ENCODE data around the gene PDXK. TPM values are rescaled to one million over a fixed set of nuclear protein-coding genes. Genes with fewer than 3 reads are reported as not detected.
"Not testable (repeated sequence)": the region's sequence is repeated elsewhere in the genome, so short reads cannot be mapped to it uniquely, and the experiment has no call there.

PDXK gene
- total and polyA plus RNA-seq, 10 of the 15 experiments (the other 5 are each of a cell fraction or from before 2014, with no cell fraction given): 3.7 to 141 (median 60.0) TPM

DNA sequence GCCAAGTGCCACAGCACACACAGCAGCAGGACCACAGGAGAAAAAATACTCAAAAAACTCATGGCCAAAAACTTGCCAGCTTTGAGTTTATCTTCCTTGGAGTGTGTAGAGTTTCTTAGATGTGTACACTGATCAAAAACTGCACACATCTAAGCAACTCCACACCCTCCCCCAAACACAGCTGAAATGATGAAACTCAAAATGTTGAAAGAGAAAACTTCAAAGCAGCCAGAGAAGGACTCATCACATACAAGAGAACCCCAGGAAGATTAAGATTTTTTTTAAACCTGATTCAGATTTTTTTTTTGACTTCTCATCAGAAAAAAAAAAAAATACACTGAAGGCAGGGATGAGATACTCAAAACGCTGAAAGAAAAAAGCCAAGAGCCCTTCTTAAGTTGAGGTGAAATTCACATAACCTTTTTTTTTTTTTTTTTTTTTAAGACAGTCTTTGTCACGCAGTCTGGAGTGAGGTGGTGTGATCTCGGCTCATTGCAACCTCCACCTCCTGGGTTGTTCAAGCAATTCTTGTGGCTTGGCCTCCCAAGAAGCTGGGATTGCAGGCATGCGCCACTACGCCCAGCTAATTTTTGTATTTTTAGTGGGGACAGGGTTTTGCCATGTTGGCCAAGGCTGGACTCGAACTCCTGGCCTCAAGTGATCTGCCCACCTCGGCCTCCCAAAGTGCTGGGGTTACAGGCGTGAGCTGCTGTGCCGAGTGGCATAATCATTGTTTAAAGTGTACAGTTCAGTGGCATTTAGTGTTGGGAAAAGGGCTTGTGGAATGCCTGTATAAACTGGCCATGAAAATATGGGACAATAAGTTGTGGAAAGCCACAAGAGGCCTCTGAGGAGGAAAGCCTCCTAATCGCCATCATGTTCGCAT is 20.9 kb upstream of the PDXK start (continued):
- TF ChIP-seq, protein P1, sequence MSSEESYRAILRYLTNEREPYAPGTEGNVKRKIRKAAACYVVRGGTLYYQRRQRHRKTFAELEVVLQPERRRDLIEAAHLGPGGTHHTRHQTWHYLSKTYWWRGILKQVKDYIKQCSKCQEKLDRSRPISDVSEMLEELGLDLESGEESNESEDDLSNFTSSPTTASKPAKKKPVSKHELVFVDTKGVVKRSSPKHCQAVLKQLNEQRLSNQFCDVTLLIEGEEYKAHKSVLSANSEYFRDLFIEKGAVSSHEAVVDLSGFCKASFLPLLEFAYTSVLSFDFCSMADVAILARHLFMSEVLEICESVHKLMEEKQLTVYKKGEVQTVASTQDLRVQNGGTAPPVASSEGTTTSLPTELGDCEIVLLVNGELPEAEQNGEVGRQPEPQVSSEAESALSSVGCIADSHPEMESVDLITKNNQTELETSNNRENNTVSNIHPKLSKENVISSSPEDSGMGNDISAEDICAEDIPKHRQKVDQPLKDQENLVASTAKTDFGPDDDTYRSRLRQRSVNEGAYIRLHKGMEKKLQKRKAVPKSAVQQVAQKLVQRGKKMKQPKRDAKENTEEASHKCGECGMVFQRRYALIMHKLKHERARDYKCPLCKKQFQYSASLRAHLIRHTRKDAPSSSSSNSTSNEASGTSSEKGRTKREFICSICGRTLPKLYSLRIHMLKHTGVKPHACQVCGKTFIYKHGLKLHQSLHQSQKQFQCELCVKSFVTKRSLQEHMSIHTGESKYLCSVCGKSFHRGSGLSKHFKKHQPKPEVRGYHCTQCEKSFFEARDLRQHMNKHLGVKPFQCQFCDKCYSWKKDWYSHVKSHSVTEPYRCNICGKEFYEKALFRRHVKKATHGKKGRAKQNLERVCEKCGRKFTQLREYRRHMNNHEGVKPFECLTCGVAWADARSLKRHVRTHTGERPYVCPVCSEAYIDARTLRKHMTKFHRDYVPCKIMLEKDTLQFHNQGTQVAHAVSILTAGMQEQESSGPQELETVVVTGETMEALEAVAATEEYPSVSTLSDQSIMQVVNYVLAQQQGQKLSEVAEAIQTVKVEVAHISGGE (CRISPR knock-in tag; IDR thresholded peaks at IDR 0.05): no peak

DNA sequence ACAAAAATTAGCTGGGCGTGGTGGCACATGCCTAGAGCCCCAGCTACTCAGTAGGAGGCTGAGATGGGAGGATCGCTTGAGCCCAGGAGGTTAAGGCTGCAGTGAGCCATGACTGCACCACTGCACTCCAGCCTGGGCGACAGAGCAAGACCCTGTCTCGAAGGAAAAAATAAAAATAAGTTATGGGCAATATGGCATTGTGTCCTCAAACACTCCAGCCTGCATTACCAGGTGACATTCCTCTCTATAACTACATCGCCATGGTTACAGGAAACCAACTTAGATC is 19.5 kb upstream of the PDXK start:
- H3K4me2 ChIP-seq (ENCODE audit: control insufficient read depth, insufficient read depth); intact Hi-C loops (cut with micrococcal nuclease; ENCODE audit: unreplicated experiment); H3K4me1 ChIP-seq (ENCODE audit: control insufficient read depth, insufficient read depth, low read length); H4K20me1 ChIP-seq (ENCODE audit: control insufficient read depth, insufficient read depth); H3K4me3 ChIP-seq; DNase-seq (ENCODE audit: low read depth, low spot score); H3K9me3 ChIP-seq (replicated peaks; ENCODE audit: control insufficient read depth, insufficient read depth, low read length); H2AFZ ChIP-seq (ENCODE audit: control insufficient read depth, low read depth, low read length); H3K27ac ChIP-seq (ENCODE audit: control insufficient read depth, insufficient read depth); H3K9ac ChIP-seq (ENCODE audit: control insufficient read depth, insufficient read depth, low read length); BruUV-seq (replicated peaks); H3K27me3 ChIP-seq (replicated peaks in 1 of 2; ENCODE audit: control insufficient read depth in 2 of 2, insufficient read depth in 2 of 2, low read length in 1 of 2); CTCF ChIA-PET; H3K79me2 ChIP-seq (ENCODE audit: control insufficient read depth, insufficient read depth, low read length); ATAC-seq; FAIRE-seq; H3K36me3 ChIP-seq (ENCODE audit: control insufficient read depth in 2 of 2, insufficient read depth in 2 of 2, low read length in 1 of 2); POLR2A ChIA-PET; RAD21 ChIA-PET (ENCODE audit: unreplicated experiment): not testable (repeated sequence)
- in situ Hi-C loops (cut with MboI): loop anchor here (25.0 kb wide), 1 partner anchor 1487 kb away; the partner anchor contains the start of gene ABCG1
- WGBS (ENCODE audit: insufficient coverage, insufficient replicate concordance, low lambda C conversion rate, missing lambda C conversion rate): 76% methylated on average over 5 of the region's 5 CpGs
- SMC1A ChIA-PET (ENCODE audit: uncharacterized antibody, unreplicated experiment): interaction anchor here (1.0 to 1.4 kb wide), 2 partner anchors 18 to 29 kb away, joined by 3 to 4 read pairs; no protein-coding TSS in a partner anchor

Data from GM12878 (cell line).